ENCODE measurements around the gene CYBC1.

CYBC1 gene

GRCh38 chr17:82441691-82442487 lies 8.7 kb downstream of the CYBC1 start:
- no peak for DNase-seq (ENCODE audit: low read depth, low spot score)
- H3K9me3 ChIP-seq (ENCODE audit: low read depth, low read length) = no peaks in the 10 kb centered on the region
- no peak overlapping the region for H3K9ac ChIP-seq (ENCODE audit: insufficient read length)
- no peak for TF ChIP-seq EZH2 (IDR thresholded peaks at IDR 0.05)
- TF ChIP-seq POLR2AphosphoS5 (IDR thresholded peaks at IDR 0.05; ENCODE audit: borderline replicate concordance, low read depth, low read length) = no peak
- TF ChIP-seq FOXP2 (optimal IDR thresholded peaks at IDR 0.05; ENCODE audit: control extremely low read depth, extremely low read length, insufficient read depth) = no peak
- H3K27ac ChIP-seq = no peak overlapping the region
- H3K36me3 ChIP-seq (ENCODE audit: insufficient read depth, low read length) = no peaks in the 10 kb centered on the region
- no peak overlapping the region for H3K4me3 ChIP-seq

DNA sequence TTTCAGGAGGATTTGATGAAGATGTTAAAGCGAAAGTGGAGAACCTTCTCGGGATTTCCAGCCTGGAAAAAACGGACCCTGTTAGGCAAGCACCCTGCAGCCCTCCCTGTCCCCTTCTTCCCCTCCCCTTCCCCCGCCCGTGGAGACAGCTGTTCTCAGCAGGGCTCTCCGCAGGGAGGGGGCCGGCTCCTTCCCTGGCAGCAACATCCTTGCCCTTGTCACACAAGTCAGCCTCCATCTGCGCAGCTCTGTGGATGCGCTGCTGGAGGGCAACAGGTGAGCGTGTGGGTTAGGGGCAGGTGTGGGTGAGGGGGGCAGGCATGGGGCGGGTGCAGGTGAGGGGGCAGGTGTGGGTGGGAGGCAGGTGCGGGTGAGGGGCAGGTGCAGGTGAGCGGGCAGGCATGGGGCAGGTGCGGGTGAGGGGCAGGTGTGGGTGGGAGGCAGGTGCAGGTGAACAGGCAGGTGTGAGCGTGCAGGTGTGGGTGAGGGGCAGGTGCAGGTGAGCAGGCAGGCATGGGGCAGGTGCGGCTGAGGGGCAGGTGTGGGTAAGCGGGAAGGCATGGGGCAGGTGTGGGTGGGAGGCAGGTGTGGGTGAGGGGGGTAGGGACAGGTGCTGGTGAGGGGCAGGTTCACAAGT lies 9.4 kb downstream of the CYBC1 start:
- no peak for DNase-seq (ENCODE audit: low read depth, low spot score)
- no peak overlapping the region for H3K9ac ChIP-seq (ENCODE audit: insufficient read length)
- no peaks in the 10 kb centered on the region for H3K9me3 ChIP-seq (ENCODE audit: low read depth, low read length)
- no peak overlapping the region for H3K27ac ChIP-seq
- H3K36me3 ChIP-seq (ENCODE audit: insufficient read depth, low read length) = no peaks in the 10 kb centered on the region
- H3K4me3 ChIP-seq = no peak overlapping the region
- TF ChIP-seq POLR2AphosphoS5 (IDR thresholded peaks at IDR 0.05; ENCODE audit: borderline replicate concordance, low read depth, low read length) = no peak
- TF ChIP-seq EZH2 (IDR thresholded peaks at IDR 0.05) = no peak
- no peak for TF ChIP-seq FOXP2 (optimal IDR thresholded peaks at IDR 0.05; ENCODE audit: control extremely low read depth, extremely low read length, insufficient read depth)

DNA sequence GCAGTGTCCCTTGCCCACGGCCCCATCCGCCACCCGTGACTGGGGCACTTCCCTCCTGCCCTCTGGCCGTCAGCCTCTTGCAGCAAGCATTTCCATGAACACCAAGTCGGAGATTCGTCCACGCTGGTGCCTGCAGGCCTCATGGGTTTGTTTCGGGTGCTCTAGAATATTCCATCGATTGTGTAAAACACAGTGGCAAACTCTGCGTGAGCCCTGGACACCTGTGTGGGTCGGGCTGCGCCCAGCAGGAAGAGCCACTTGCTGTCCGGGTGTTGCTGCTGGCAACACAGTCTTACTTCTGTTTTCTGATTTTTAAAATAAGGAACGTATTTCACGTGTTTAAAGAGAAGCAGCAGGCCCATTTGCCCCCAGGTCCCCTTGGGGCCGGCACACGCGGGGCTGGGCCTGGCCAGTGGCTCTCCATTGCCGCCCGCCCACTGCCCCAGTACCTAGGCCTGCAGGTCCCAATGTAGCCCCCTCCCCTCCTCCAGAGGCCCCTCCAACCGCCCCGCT lies 10.0 kb downstream of the CYBC1 start:
- DNase-seq (ENCODE audit: low read depth, low spot score) = no peak
- no peaks in the 10 kb centered on the region for H3K9me3 ChIP-seq (ENCODE audit: low read depth, low read length)
- H3K9ac ChIP-seq (ENCODE audit: insufficient read length) = no peak overlapping the region
- TF ChIP-seq EZH2 (IDR thresholded peaks at IDR 0.05) (no peak), POLR2AphosphoS5 (IDR thresholded peaks at IDR 0.05; ENCODE audit: borderline replicate concordance, low read depth, low read length) (no peak), FOXP2 (optimal IDR thresholded peaks at IDR 0.05; ENCODE audit: control extremely low read depth, extremely low read length, insufficient read depth) (no peak)
- H3K4me3 ChIP-seq = no peak overlapping the region
- H3K27ac ChIP-seq = no peak overlapping the region
- no peaks in the 10 kb centered on the region for H3K36me3 ChIP-seq (ENCODE audit: insufficient read depth, low read length)

- H3K9ac ChIP-seq (ENCODE audit: insufficient read length) = no peak overlapping the region
- no peaks in the 10 kb centered on the region for H3K9me3 ChIP-seq (ENCODE audit: low read depth, low read length)
- no peaks in the 10 kb centered on the region for H3K36me3 ChIP-seq (ENCODE audit: insufficient read depth, low read length)
- no peak for TF ChIP-seq FOXP2 (optimal IDR thresholded peaks at IDR 0.05; ENCODE audit: control extremely low read depth, extremely low read length, insufficient read depth)
- TF ChIP-seq POLR2AphosphoS5 (IDR thresholded peaks at IDR 0.05; ENCODE audit: borderline replicate concordance, low read depth, low read length) = no peak
- no peak for TF ChIP-seq EZH2 (IDR thresholded peaks at IDR 0.05)
- H3K27ac ChIP-seq = no peak overlapping the region
- DNase-seq (ENCODE audit: low read depth, low spot score) = no peak
- no peak overlapping the region for H3K4me3 ChIP-seq
Observed at GRCh38 chr17:82439829-82440365, 10.7 kb downstream of the CYBC1 start.

- DNase-seq (ENCODE audit: low read depth, low spot score) = no peak
- Histone ChIP-seq H3K36me3 (ENCODE audit: insufficient read depth, low read length) (no peaks in the 10 kb centered on the region), H3K9ac (ENCODE audit: insufficient read length) (no peak overlapping the region), H3K27ac (no peak overlapping the region), H3K9me3 (ENCODE audit: low read depth, low read length) (no peaks in the 10 kb centered on the region), H3K4me3 (no peak overlapping the region)
- TF ChIP-seq FOXP2 (optimal IDR thresholded peaks at IDR 0.05; ENCODE audit: control extremely low read depth, extremely low read length, insufficient read depth) (no peak), EZH2 (IDR thresholded peaks at IDR 0.05) (no peak), POLR2AphosphoS5 (IDR thresholded peaks at IDR 0.05; ENCODE audit: borderline replicate concordance, low read depth, low read length) (no peak)
Observed at GRCh38 chr17:82439194-82439828, 11.2 kb downstream of the CYBC1 start.

DNA sequence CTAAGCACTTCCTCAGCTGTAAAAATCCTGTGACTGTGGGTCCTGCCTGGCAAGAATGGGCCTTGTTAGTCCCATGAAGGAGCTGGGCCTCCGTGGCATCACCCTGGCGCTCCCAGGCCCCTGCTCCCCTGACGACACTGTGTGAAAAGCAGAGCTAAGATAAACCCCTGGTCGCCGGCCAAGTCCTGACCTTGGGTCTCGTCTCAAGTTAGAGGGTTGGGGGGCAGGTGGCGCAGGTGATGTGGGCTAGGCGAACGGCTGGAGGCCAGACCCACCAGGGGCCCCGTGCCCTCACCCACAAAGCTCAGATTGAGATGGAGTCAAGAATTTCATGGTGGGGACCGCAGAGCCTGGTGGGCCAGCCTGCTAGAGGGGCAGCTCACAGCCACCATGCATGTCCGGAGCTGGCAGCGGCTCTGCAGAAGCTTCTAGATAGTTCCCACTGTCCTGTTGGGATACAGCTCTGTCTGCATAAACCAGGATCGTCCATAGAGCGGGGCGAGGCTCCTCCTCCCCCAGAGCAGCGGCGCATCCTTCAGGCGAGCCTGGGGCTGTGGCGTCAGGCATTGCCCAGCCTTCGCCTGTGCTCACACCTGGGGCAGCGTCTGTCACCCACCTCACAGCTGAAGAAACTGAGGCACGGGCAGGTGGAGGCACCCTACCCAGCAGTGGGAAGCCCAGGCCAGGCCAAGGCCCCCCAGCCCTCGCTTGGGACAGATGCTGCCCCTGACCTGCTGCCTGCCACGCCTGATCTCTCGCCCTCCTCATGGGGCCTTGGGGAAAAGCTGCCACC lies 12.0 kb downstream of the CYBC1 start:
- Histone ChIP-seq H3K9ac (ENCODE audit: insufficient read length) (no peak overlapping the region), H3K4me3 (no peak overlapping the region), H3K9me3 (ENCODE audit: low read depth, low read length) (no peaks in the 10 kb centered on the region), H3K36me3 (ENCODE audit: insufficient read depth, low read length) (no peaks in the 10 kb centered on the region), H3K27ac (no peak overlapping the region)
- DNase-seq (ENCODE audit: low read depth, low spot score) = no peak
- TF ChIP-seq EZH2 (IDR thresholded peaks at IDR 0.05) (no peak), POLR2AphosphoS5 (IDR thresholded peaks at IDR 0.05; ENCODE audit: borderline replicate concordance, low read depth, low read length) (no peak), FOXP2 (optimal IDR thresholded peaks at IDR 0.05; ENCODE audit: control extremely low read depth, extremely low read length, insufficient read depth) (no peak)

DNA sequence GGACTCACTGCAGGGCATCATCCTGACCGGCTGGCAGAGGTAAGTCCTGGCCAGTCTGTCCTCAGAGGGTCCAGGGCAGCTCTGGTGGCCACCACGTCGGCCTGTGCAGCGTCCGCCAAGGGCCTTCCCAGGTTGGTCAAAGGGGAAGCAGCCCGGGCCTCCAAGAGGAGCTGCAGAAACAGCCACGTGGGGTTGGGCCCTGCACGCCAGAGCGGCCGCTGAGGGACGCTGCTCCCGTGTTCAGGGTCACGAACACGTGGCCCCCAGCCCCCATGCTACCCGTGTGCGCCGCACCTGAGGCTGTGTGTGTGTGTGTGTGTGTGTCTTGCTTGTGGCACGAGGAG lies 13.3 kb downstream of the CYBC1 start:
- no peaks in the 10 kb centered on the region for H3K9me3 ChIP-seq (ENCODE audit: low read depth, low read length)
- H3K9ac ChIP-seq (ENCODE audit: insufficient read length) = no peak overlapping the region
- no peak overlapping the region for H3K4me3 ChIP-seq
- TF ChIP-seq POLR2AphosphoS5 (IDR thresholded peaks at IDR 0.05; ENCODE audit: borderline replicate concordance, low read depth, low read length) = no peak
- no peak for TF ChIP-seq EZH2 (IDR thresholded peaks at IDR 0.05)
- no peak for TF ChIP-seq FOXP2 (optimal IDR thresholded peaks at IDR 0.05; ENCODE audit: control extremely low read depth, extremely low read length, insufficient read depth)
- H3K27ac ChIP-seq = no peak overlapping the region
- no peak for DNase-seq (ENCODE audit: low read depth, low spot score)
- H3K36me3 ChIP-seq (ENCODE audit: insufficient read depth, low read length) = no peaks in the 10 kb centered on the region

Measured in SK-N-MC (cell line).